ENCODE measurements around the gene TMEM236. TPM values are rescaled to one million over a fixed set of nuclear protein-coding genes. Genes with fewer than 3 reads are reported as not detected.
A peak's percentile ranks its signal among the peaks of the same experiment; 100 is the strongest.

Gene TMEM236
- total RNA-seq, 1 experiment from 2014 or later, result 0.07 TPM

DNA sequence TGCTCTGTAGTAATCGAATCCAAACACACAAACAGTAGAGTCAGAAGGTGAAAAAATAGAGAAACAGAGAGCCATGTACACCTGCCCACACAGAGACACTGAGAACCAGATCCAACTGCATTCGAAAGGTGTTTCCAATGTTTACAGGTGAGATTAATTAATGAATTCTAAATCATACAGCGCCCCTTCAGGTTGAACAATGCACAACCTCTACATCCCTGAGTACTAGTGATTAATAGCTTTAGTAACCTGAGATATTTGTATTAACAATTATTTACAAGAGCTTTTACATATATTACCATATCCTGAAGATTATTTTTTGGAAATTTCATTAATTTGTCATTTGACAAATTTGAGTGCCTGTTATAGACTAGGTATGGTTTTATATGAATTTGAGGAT is 49.5 kb downstream of the TMEM236 start:
- Histone ChIP-seq H3K4me2 (ENCODE audit: low read length) (no peak overlapping the region), H4K20me1 (ENCODE audit: insufficient read depth) (no peaks in the 10 kb centered on the region), H3K27ac (ENCODE audit: low read depth, low read length) (no peak overlapping the region), H3K4me1 (ENCODE audit: control insufficient read depth in 1 of 2, insufficient read depth in 2 of 2, low read length in 2 of 2) (no peaks in the 10 kb centered on the region), H3K9me2 (ENCODE audit: insufficient read depth) (no peaks in the 10 kb centered on the region), H3K27me3 (ENCODE audit: insufficient read depth, low read length) (no peaks in the 10 kb centered on the region), H3K4me3 (replicated peaks in 1 of 2; ENCODE audit: low read depth in 1 of 2, low read length in 2 of 2) (no peak overlapping the region), H3K79me2 (ENCODE audit: insufficient read depth, low read length) (no peaks in the 10 kb centered on the region), H3K36me3 (ENCODE audit: control insufficient read depth in 1 of 2, insufficient read depth in 2 of 2, low read length in 2 of 2) (no peaks in the 10 kb centered on the region), H3K9me3 (ENCODE audit: control insufficient read depth in 1 of 2, insufficient read depth in 1 of 2, low read depth in 1 of 2, low read length in 2 of 2) (no peaks in the 10 kb centered on the region), H3K9ac (ENCODE audit: low read length) (no peak overlapping the region), H2AFZ (ENCODE audit: low read depth, low read length, poor library complexity, severe bottlenecking) (no peak overlapping the region)
- ChIA-PET POLR2A (interaction anchor here (1.1 kb wide), 1 partner anchor 12 kb away, joined by 3 read pairs; no protein-coding TSS in a partner anchor), RAD21 (ENCODE audit: low non-redundant PET in 1 of 2, low total read pairs in 2 of 2, uncharacterized antibody in 2 of 2, unreplicated experiment in 2 of 2) (interaction anchor here in 1 of 2 experiments (0.5 kb wide), 1 partner anchor 382 kb away, joined by 3 read pairs; no protein-coding TSS in a partner anchor), CTCF (interaction anchor here (0.6 to 1.5 kb wide), 6 partner anchors 9 to 415 kb away, joined by 3 to 6 read pairs (median 4); no protein-coding TSS in a partner anchor)
- DNase-seq (ENCODE audit: low read depth, low spot score) (no peak), ATAC-seq (no peak)
- intact Hi-C loops (cut with micrococcal nuclease), result no loop called here
- no TSS peak for BruUV-seq (replicated peaks)
- TF ChIP-seq SRF (IDR thresholded peaks at IDR 0.05; ENCODE audit: low read depth) (no peak), POLR2A (IDR thresholded peaks at IDR 0.05; ENCODE audit: borderline replicate concordance, extremely low read depth, insufficient read depth, insufficient read length) (no peak), EZH2phosphoT487 (IDR thresholded peaks at IDR 0.05; ENCODE audit: borderline replicate concordance) (no peak), EZH2 (IDR thresholded peaks at IDR 0.05) (no peak), RAD21 (IDR thresholded peaks at IDR 0.05; ENCODE audit: low read depth) (peak; percentile 39)
- TF ChIP-seq, protein P1, sequence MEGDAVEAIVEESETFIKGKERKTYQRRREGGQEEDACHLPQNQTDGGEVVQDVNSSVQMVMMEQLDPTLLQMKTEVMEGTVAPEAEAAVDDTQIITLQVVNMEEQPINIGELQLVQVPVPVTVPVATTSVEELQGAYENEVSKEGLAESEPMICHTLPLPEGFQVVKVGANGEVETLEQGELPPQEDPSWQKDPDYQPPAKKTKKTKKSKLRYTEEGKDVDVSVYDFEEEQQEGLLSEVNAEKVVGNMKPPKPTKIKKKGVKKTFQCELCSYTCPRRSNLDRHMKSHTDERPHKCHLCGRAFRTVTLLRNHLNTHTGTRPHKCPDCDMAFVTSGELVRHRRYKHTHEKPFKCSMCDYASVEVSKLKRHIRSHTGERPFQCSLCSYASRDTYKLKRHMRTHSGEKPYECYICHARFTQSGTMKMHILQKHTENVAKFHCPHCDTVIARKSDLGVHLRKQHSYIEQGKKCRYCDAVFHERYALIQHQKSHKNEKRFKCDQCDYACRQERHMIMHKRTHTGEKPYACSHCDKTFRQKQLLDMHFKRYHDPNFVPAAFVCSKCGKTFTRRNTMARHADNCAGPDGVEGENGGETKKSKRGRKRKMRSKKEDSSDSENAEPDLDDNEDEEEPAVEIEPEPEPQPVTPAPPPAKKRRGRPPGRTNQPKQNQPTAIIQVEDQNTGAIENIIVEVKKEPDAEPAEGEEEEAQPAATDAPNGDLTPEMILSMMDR (IDR thresholded peaks at IDR 0.05 in 2 of 3, conservative IDR thresholded peaks at IDR 0.05 in 1 of 3; ENCODE audit: borderline replicate concordance in 1 of 3, insufficient read depth in 1 of 3, low read depth in 2 of 3, low read length in 2 of 3), result peak in 2 of 3 experiments; percentile 27 to 53; a peak in 3 of 6 replicates
- TF ChIP-seq, protein P2, sequence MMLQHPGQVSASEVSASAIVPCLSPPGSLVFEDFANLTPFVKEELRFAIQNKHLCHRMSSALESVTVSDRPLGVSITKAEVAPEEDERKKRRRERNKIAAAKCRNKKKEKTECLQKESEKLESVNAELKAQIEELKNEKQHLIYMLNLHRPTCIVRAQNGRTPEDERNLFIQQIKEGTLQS (IDR thresholded peaks at IDR 0.05), result no peak

DNA sequence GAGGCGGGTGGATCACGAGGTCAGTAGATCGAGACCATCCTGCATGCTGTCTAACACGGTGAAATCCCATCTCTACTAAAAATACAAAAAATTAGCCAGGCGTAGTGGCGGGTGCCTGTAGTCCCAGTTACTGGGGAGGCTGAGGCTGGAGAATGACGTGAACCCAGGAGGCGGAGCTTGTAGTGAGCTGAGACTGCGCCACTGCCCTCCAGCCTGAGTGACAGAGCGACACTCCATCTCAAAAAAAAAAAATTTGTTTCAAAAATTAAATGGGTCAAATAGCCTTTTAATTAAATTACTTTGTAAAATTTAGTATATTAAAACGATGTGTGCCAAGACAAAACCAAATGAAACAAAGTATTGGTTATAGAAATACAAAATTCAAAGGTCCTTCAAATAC is 50.3 kb downstream of the TMEM236 start:
- no peaks in the 10 kb centered on the region for H4K20me1 ChIP-seq (ENCODE audit: insufficient read depth)
- TF ChIP-seq SRF (IDR thresholded peaks at IDR 0.05; ENCODE audit: low read depth) (no peak), JUND (IDR thresholded peaks at IDR 0.05) (no peak), POLR2A (IDR thresholded peaks at IDR 0.05; ENCODE audit: borderline replicate concordance, extremely low read depth, insufficient read depth, insufficient read length) (no peak), ELF1 (IDR thresholded peaks at IDR 0.05; ENCODE audit: borderline replicate concordance, low read depth) (no peak), TCF7L2 (IDR thresholded peaks at IDR 0.05; ENCODE audit: borderline replicate concordance, extremely low read depth, insufficient read depth, insufficient read length) (no peak)
- TF ChIP-seq, protein P3, sequence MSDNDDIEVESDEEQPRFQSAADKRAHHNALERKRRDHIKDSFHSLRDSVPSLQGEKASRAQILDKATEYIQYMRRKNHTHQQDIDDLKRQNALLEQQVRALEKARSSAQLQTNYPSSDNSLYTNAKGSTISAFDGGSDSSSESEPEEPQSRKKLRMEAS (IDR thresholded peaks at IDR 0.05), result no peak
- no peak overlapping the region for H2AFZ ChIP-seq (ENCODE audit: low read depth, low read length, poor library complexity, severe bottlenecking)
- H3K27ac ChIP-seq (ENCODE audit: low read depth, low read length), result no peak overlapping the region
- CTCF ChIA-PET, result no interaction called here
- H3K79me2 ChIP-seq (ENCODE audit: insufficient read depth, low read length), result no peaks in the 10 kb centered on the region
- DNase-seq (ENCODE audit: low read depth, low spot score), result no peak
- H3K4me2 ChIP-seq (ENCODE audit: low read length), result no peak overlapping the region
- ATAC-seq, result no peak
- no peaks in the 10 kb centered on the region for H3K9me3 ChIP-seq (ENCODE audit: control insufficient read depth in 1 of 2, insufficient read depth in 1 of 2, low read depth in 1 of 2, low read length in 2 of 2)
- H3K36me3 ChIP-seq (ENCODE audit: control insufficient read depth in 1 of 2, insufficient read depth in 2 of 2, low read length in 2 of 2), result no peaks in the 10 kb centered on the region
- H3K4me3 ChIP-seq (replicated peaks in 1 of 2; ENCODE audit: low read depth in 1 of 2, low read length in 2 of 2), result no peak overlapping the region
- H3K4me1 ChIP-seq (ENCODE audit: control insufficient read depth in 1 of 2, insufficient read depth in 2 of 2, low read length in 2 of 2), result no peaks in the 10 kb centered on the region
- no peak overlapping the region for H3K9ac ChIP-seq (ENCODE audit: low read length)
- intact Hi-C loops (cut with micrococcal nuclease), result no loop called here
- no peaks in the 10 kb centered on the region for H3K9me2 ChIP-seq (ENCODE audit: insufficient read depth)
- RAD21 ChIA-PET (ENCODE audit: low non-redundant PET in 1 of 2, low total read pairs in 2 of 2, uncharacterized antibody in 2 of 2, unreplicated experiment in 2 of 2), result no interaction called here
- BruUV-seq (replicated peaks), result no TSS peak
- no peaks in the 10 kb centered on the region for H3K27me3 ChIP-seq (ENCODE audit: insufficient read depth, low read length)
- POLR2A ChIA-PET, result interaction anchor here (1.1 kb wide), 1 partner anchor 13 kb away, joined by 3 read pairs; no protein-coding TSS in a partner anchor

All from HCT116 (cell line).